ENCODE data around the gene IFI35. TPM values are rescaled to one million over a fixed set of nuclear protein-coding genes. Genes with fewer than 3 reads are reported as not detected.
"Not testable (repeated sequence)": the region's sequence is repeated elsewhere in the genome, so short reads cannot be mapped to it uniquely, and the experiment has no call there.

IFI35 gene
- total and polyA plus RNA-seq, 8 donors = 4.0 to 145 (median 30.2) TPM

GRCh38 chr17:42969001-42969581, 37.5 kb upstream of the IFI35 start:
- DNase-seq = no peak
- no peak overlapping the region for H3K27ac ChIP-seq
- no peaks in the 10 kb centered on the region for H3K27me3 ChIP-seq
- intact Hi-C loops (cut with DNase I; ENCODE audit: low total_unique reads) = no loop called here
- H3K4me3 ChIP-seq = no peak overlapping the region
- peaks cover 0 to 8% (median 6%) of the 10 kb centered on the region in 4 donors for H3K4me1 ChIP-seq
- H3K36me3 ChIP-seq = no peaks in the 10 kb centered on the region
- TF ChIP-seq POLR2A (IDR thresholded peaks at IDR 0.05) (no peak), POLR2AphosphoS5 (IDR thresholded peaks at IDR 0.05) (no peak), EP300 (IDR thresholded peaks at IDR 0.05) (no peak), CTCF (IDR thresholded peaks at IDR 0.05) (no peak)
- no peaks in the 10 kb centered on the region for H3K9me3 ChIP-seq
- 31 to 54% (median 43%) methylated on average over 5 of the region's 5 CpGs for WGBS, 5 donors

- 83 to 93% (median 89%) methylated on average over 5 of the region's 5 CpGs for WGBS, 5 donors
Measured at GRCh38 chr17:42971589-42971988, 35.0 kb upstream of the IFI35 start.

GRCh38 chr17:42973323-42973722, 33.3 kb upstream of the IFI35 start:
- H3K4me3 ChIP-seq; H3K27ac ChIP-seq; H3K9me3 ChIP-seq; H3K27me3 ChIP-seq; H3K36me3 ChIP-seq; intact Hi-C loops (cut with DNase I; ENCODE audit: low total_unique reads); DNase-seq; H3K4me1 ChIP-seq: not testable (repeated sequence)
- 55 to 79% (median 73%) methylated on average over 3 to 13 of the region's 18 CpGs for WGBS, 5 donors

More at GRCh38 chr17:42971589-42971988, 35.0 kb upstream of the IFI35 start:
- intact Hi-C loops (cut with DNase I; ENCODE audit: low total_unique reads) = no loop called here
- H3K4me1 ChIP-seq = no peaks in the 10 kb centered on the region
- TF ChIP-seq EP300 (IDR thresholded peaks at IDR 0.05) (no peak), CTCF (IDR thresholded peaks at IDR 0.05) (no peak), POLR2AphosphoS5 (IDR thresholded peaks at IDR 0.05) (no peak), POLR2A (IDR thresholded peaks at IDR 0.05) (no peak)
- no peak overlapping the region for H3K4me3 ChIP-seq
- no peak for DNase-seq
- no peaks in the 10 kb centered on the region for H3K36me3 ChIP-seq
- no peak overlapping the region for H3K27ac ChIP-seq
- H3K27me3 ChIP-seq = no peaks in the 10 kb centered on the region
- H3K9me3 ChIP-seq = no peaks in the 10 kb centered on the region

- H3K27me3 ChIP-seq = no peaks in the 10 kb centered on the region
- 26 to 54% (median 28%) methylated on average over 2 of the region's 2 CpGs for WGBS, 5 donors
- intact Hi-C loops (cut with DNase I; ENCODE audit: low total_unique reads) = no loop called here
- no peaks in the 10 kb centered on the region for H3K9me3 ChIP-seq
- DNase-seq = no peak
- H3K27ac ChIP-seq = no peak overlapping the region
- TF ChIP-seq EP300 (IDR thresholded peaks at IDR 0.05) (no peak), CTCF (IDR thresholded peaks at IDR 0.05) (no peak), POLR2A (IDR thresholded peaks at IDR 0.05) (no peak), POLR2AphosphoS5 (IDR thresholded peaks at IDR 0.05) (no peak)
- H3K4me1 ChIP-seq = peaks cover 7 to 16% (median 11%) of the 10 kb centered on the region in 4 donors
- H3K36me3 ChIP-seq = no peaks in the 10 kb centered on the region
- H3K4me3 ChIP-seq = no peak overlapping the region
Measured at GRCh38 chr17:42975265-42975664, 31.3 kb upstream of the IFI35 start.

- H3K27me3 ChIP-seq; H3K36me3 ChIP-seq; H3K9me3 ChIP-seq; H3K4me3 ChIP-seq; intact Hi-C loops (cut with DNase I; ENCODE audit: low total_unique reads); H3K27ac ChIP-seq; DNase-seq: not testable (repeated sequence)
- H3K4me1 ChIP-seq = peaks cover 8 to 16% (median 11%) of the 10 kb centered on the region in 4 donors
- 86 to 92% (median 90%) methylated on average over 16 of the region's 16 CpGs for WGBS, 5 donors
Measured at GRCh38 chr17:42975701-42976100, 30.9 kb upstream of the IFI35 start.

Measured in stomach (tissue), 9 donors.